Cerebellar nuclear complex (tissue), 1 donor: ENCODE measurements around the gene KRT14.
A peak's percentile ranks its signal among the peaks of the same experiment; 100 is the strongest.
"Not testable (repeated sequence)": the region's sequence is repeated elsewhere in the genome, so short reads cannot be mapped to it uniquely, and the experiment has no call there.

Experiments
- DNase-seq, 2 experiments: peaks; one replicate each; lab custom pipeline; 2025; lab: John Stamatoyannopoulos, UW

The KRT14 gene

DNA sequence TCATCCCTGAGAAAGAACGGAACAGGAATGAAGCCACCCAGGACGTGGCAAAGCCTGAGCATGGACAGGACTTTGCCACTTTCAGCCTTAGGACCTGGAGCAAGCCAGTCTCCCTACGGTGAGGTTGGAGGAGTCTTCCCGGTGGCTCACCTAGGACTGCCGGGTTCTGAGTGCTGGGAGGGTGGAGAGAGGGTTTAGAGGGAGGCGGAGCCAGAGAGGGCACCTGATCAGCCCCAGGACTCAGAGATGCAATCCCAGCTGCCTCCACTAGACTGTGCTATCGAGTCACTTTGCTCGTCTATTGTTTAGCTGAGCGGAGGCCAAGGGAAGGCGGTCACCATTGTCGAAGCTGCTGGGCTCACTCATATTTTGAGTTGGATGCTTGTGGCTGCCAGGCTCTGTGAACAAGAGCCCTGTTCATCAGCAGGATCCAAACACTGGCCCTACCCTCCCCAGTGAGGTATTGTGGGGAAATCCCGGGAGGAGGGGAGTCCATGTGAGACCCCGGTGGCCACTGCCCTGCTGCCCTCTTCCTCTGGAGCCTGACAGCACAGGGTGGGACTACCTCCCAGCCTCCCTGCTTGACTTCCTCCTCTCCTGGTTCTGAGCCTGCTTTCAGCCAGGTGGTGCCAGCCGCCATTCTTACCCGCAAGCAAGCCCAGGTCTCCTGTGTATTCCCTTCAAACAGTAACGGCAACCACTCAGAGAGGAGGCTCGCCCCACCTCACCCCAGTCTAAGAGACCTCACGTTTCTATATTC is 7.0 kb downstream of the KRT14 start:
- no peak for DNase-seq

DNA sequence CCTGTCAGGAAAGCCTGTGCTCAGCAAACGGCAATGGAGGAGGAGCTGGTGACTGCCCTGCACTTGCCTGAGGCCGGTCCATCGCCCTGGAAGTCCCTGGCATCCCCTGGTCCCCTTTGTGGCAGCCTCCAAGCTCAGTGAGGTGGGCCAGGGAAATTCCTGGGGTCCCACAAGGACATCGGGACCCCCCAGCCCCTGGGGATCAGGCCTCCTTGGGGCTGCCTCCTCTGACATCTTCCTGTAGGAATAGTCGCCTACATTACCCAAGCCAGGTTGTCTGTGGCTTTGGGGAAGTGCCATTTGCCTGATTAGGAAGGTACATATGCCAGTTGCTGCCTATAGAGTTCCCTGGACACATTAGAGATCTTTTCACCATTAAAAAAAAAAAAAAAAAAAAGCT is 7.7 kb downstream of the KRT14 start:
- no peak for DNase-seq

GRCh38 chr17:41578538-41578937 is 8.2 kb downstream of the KRT14 start:
- DNase-seq, result no peak

GRCh38 chr17:41576740-41577139 is 10.0 kb downstream of the KRT14 start:
- DNase-seq, result not testable (repeated sequence)

GRCh38 chr17:41575336-41575735 is 11.4 kb downstream of the KRT14 start:
- DNase-seq, result no peak

DNA sequence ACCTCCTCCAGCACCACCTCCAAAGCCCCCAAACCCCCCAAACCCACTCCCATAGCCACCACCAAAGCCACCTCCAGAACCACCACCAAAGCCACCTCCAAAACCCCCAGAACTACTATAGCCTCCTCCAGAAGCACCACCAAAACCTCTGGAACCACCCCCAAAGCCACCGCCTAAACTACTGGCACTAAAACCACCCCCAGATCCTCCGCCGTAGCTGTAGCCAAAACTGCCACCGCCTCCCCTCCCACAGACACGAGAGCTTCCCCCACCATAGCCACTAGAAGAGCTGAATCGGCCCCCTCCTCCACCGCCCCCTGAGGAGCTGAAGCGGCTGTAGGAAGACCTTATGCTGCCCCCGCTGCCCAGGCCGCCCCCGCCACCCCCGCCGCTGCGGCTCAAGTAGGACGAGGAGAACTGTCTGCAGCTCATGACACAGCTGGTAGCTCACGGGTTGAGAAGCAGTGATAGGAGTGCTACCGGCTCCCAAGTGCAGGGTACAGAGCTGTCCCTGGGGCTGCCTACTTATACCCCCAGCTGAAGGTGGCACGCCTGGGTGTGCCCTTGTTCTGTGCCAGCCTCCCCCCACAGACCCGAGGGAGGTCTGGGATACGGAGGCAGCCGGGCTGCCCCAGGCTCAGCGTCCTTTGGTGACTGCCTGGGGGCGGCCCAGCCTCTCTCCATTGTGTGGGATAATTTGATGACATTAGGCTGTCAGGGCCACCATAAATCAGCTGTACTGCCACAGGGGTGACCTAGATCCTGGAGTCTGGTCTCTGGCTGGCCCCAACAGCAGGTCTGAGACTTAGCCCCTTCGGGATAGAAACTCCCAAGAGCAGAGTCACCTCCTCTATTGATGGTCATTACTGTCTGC is 14.9 kb downstream of the KRT14 start, which contains the start of gene KRT9:
Gene KRT9, minus strand, starts transcription at position 499 of the 874 bp plus-strand sequence. Its CDS starts 67 bp downstream, at position 432.
- no peak for DNase-seq

- DNase-seq, result no peak
These were observed 19.4 kb downstream of the KRT14 start for GRCh38 chr17:41567317-41567716.

- no peak for DNase-seq
These were observed 21.4 kb downstream of the KRT14 start for GRCh38 chr17:41565338-41565737.

GRCh38 chr17:41563607-41564170 is 23.0 kb downstream of the KRT14 start:
- DNase-seq, result no peak

DNA sequence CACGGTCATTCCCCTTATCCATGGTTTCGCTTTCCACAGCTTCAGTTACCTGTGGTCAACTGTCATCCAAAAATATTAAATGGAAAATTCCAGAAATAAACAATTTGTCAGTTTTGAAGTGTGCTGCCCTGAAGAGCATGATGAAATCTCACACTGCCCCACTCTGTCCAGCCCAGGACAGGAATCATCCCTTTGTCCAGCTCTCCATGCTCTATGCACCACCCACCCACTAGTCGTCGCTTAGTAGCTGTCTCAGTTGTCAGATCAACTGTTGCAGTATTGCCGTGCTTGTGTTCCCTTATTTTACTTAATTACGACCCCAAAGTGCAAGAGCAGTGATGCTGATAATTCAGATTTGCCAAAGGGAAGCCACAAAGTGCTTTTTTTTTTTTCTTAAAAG is 25.1 kb downstream of the KRT14 start:
- DNase-seq, result no peak

DNA sequence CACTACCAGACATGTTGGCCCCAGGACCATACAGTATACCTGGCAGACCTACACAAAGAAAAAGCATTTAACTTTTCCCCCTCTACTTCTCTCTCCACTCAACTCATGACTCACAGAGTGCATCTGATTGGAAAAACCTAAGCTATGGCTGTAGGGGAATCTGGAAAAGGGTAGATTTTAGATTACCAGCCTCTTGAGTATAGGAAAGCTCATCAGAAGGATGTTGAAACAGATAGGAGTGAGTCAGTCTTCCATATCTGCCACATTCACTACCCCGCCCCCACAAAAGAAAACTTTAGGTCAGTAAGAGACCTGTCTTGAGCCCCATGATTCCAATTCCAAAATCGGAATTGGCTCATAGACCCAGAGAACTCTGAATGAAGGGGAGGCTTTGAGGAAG is 27.1 kb downstream of the KRT14 start:
- no peak for DNase-seq

DNA sequence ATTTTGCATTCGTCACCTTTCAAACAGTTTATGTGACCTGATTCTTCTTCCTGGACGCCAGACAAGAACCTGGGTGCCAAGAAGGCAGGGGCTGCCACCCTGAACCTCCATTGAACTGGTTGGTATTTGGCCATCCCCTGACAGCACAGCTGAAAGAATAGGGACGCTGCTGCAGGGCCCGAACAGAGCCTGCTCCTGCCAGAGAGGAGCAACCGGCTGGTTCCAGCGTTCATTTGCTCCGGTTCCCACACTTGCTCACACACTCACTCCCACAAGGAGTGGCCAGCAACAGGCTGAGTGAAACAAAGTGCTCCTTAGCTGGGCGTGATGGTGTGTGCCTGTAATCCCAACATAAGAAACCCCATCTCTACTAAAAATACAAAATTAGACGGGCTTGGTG is 29.8 kb downstream of the KRT14 start:
- DNase-seq, result no peak

GRCh38 chr17:41556306-41556705 is 30.4 kb downstream of the KRT14 start:
- no peak for DNase-seq

GRCh38 chr17:41555105-41555887 is 31.4 kb downstream of the KRT14 start:
- DNase-seq, result no peak

GRCh38 chr17:41553987-41554680 is 32.6 kb downstream of the KRT14 start:
- DNase-seq, result no peak

- no peak for DNase-seq
These were observed 33.5 kb downstream of the KRT14 start for GRCh38 chr17:41553176-41553575.

- DNase-seq, result no peak
These were observed 34.2 kb downstream of the KRT14 start for GRCh38 chr17:41552455-41552854.

DNA sequence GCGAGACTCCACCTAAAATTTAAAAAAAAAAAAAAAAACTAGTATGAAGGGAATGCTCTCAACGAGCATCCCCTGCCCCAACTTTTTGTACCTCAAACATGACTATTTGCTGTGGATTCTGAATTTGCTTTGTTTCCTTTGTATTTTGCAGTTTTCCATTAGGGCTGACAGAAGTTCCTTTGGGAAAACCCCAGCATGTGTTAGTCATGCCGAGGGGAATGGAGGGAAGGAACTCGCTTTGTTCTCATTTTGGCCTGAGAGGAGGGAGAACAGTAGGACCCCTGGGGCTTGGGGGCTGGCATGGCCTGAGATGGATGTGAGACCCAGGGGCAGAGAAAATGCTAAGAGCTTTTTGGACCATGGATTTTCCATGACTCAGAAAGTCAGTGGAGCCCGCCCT is 35.3 kb downstream of the KRT14 start:
- no peak for DNase-seq

GRCh38 chr17:41549596-41550039 is 37.1 kb downstream of the KRT14 start:
- DNase-seq, result no peak

DNA sequence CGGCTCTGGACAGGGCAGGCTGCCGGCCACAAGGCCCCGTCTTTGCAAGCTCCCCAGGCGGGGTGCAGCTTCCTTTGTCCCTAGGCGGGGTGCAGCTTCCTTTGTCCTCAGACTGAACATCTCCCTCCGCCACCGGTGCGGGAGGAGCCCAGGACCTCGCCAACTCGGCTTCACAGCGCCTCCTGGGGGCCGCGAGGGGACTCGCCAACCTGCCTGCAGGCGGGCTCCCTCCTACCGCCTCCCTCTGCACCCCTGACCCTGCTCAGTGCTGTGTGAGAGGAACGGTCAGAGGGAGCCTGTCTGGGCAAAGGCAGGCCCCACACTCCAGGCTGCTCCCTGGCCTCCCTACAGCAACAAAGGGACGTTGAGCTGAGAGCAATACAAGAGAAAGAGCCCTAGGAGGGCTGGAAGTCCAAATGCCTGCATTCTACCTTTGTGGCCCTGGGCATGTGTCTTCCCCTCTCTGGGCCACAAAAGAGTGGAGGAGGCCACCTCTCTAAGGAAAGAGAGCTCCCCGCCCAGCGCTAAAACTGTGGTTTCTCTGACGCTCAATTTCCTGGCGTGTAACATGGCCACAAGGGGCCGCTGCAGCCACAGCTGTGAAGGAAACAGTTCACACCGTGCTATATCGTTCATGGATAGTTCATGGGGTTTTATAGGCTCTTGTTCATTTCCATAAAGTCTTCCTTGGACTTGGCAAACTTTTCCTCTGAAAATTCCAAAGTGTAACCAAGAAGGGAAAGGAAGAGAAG is 37.7 kb downstream of the KRT14 start:
- DNase-seq, result peak in 1 of 2 experiments; percentile 16
